BJ (cell line): ENCODE data around the gene PSMA3. TPM values are rescaled to one million over a fixed set of nuclear protein-coding genes. Genes with fewer than 3 reads are reported as not detected.

ENCODE experiments used
- CTCF ChIA-PET: fragments of 350-600 bp; formaldehyde crosslinking; extraction: SDS; loops from one replicate; lab custom pipeline; 2021; ENCODE audit warnings: antibody characterized with exemption, inconsistent platforms; lab: Yijun Ruan, JAX
- POLR2A ChIA-PET: fragments of 300-600 bp; sonication (Branson Sonifier 250); formaldehyde crosslinking; extraction: SDS; loops from one replicate; lab custom pipeline; 2021; ENCODE audit warnings: antibody characterized with exemption; lab: Charles Lee
- DNase-seq: peaks from one replicate; pipeline ENCODE4 v3.0.0-alpha.2; 2011; ENCODE audit warnings: low read depth
- H3K27me3 ChIP-seq: 2 replicates; pipeline ENCODE4 v1.6.0; 2011; ENCODE audit warnings: low read length; ENCODE audit not compliant: control insufficient read depth, insufficient read depth
- H3K36me3 ChIP-seq: 2 replicates; pipeline ENCODE4 v1.5.1; 2011; ENCODE audit warnings: low read length; ENCODE audit not compliant: control insufficient read depth, insufficient read depth
- H3K4me3 ChIP-seq: 2 replicates; pipeline ENCODE4 v1.5.1; 2011; ENCODE audit warnings: low read depth, mild to moderate bottlenecking, control low read depth, low read length
- polyA plus RNA-seq: library from polyadenylated mRNA; depleted of rRNA; stranded (reverse); fragments of >200 nt; gene quantifications from 2 replicates; pipeline ENCODE4 v1.2.3, GENCODE V29; 2011
- TF ChIP-seq, protein P1 (sequence below): IDR thresholded peaks from 2 replicates; pipeline ENCODE4 v1.5.1; 2011; ENCODE audit warnings: low read depth, mild to moderate bottlenecking, control low read depth, inconsistent platforms, low read length, moderate library complexity; ENCODE audit not compliant: insufficient read depth

PSMA3 gene
- polyA plus RNA-seq, 1 experiment = 129 TPM

DNA sequence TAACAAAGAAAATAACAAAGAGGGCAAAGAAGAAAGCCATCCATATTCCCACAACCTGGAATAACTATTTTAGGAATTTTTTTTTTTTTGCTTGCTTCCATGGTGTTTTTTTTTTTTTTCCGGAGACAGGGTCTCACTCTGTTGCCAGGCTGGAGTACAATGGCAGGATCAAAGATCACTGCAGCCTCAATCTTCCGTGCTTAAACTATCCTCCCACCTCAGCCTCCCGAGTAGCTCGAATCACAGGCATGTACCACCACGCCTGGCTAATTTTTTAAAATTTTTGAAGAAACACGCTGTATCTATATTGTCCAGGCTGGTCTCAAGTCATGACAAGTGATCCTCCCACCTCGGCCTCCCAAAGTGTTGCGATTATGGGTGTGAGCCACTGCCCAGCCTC, 33.5 kb downstream of the PSMA3 start:
- H3K36me3 ChIP-seq = 0 out of 2 replicates have a peak, but pooled peaks cover 1% of the 10 kb centered on the region

DNA sequence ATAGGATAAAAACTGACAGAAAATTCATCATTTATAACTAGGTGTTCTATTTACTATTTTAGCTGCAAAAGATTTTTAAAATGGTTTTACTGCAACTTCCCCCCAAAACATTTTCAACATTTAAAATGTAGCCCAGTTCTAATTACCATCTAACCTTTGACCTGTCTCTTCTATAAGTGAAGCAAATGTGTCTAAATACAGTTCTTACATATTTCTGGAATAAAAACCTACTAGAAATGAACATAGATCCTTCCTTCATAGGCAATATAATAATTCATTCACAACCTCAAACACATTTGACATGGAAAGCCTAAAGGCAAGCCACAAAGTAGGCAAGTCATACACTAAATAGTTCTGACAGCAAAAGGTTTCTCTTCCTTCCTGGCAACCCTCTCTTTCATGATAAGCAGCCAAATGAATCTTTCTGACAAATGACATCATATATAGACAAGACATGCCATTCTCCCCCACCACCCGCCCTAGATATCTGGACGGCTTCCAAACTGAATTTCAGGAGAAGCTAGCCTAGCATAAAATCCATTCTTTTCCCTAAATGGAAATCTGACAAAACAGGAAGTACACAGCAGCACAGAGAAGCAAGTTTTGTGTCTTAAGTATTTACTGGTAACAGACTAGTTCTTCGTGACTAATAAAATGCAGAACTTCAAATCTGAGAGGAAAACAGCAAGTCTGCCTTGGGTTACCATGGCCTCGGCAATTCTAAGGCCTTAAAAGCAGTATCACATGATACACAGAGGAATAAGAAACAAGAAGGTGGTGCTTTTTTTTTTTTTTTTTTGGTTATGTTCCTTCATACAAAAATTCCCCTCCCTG, 36.5 kb downstream of the PSMA3 start:
- no peaks in the 10 kb centered on the region for H3K27me3 ChIP-seq
- TF ChIP-seq, protein P1, sequence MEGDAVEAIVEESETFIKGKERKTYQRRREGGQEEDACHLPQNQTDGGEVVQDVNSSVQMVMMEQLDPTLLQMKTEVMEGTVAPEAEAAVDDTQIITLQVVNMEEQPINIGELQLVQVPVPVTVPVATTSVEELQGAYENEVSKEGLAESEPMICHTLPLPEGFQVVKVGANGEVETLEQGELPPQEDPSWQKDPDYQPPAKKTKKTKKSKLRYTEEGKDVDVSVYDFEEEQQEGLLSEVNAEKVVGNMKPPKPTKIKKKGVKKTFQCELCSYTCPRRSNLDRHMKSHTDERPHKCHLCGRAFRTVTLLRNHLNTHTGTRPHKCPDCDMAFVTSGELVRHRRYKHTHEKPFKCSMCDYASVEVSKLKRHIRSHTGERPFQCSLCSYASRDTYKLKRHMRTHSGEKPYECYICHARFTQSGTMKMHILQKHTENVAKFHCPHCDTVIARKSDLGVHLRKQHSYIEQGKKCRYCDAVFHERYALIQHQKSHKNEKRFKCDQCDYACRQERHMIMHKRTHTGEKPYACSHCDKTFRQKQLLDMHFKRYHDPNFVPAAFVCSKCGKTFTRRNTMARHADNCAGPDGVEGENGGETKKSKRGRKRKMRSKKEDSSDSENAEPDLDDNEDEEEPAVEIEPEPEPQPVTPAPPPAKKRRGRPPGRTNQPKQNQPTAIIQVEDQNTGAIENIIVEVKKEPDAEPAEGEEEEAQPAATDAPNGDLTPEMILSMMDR = no peak
- CTCF ChIA-PET = interaction anchor here (0.6 kb wide), 1 partner anchor 23 kb away, joined by 3 read pairs; no protein-coding TSS in a partner anchor
- peak; percentile 91 for DNase-seq
- peaks cover 3% of the 10 kb centered on the region; the same call in 1 of the 2 replicates for H3K36me3 ChIP-seq
- POLR2A ChIA-PET = interaction anchor here (0.7 kb wide), 1 partner anchor 11 kb away, joined by 6 read pairs; no protein-coding TSS in a partner anchor
- H3K4me3 ChIP-seq = no peak overlapping the region

More for the DNA sequence above, 33.5 kb downstream of the PSMA3 start:
- ChIA-PET POLR2A (no interaction called here), CTCF (no interaction called here)
- TF ChIP-seq, protein P1 = no peak
- Histone ChIP-seq H3K4me3 (no peak overlapping the region), H3K27me3 (no peaks in the 10 kb centered on the region)
- no peak for DNase-seq

DNA sequence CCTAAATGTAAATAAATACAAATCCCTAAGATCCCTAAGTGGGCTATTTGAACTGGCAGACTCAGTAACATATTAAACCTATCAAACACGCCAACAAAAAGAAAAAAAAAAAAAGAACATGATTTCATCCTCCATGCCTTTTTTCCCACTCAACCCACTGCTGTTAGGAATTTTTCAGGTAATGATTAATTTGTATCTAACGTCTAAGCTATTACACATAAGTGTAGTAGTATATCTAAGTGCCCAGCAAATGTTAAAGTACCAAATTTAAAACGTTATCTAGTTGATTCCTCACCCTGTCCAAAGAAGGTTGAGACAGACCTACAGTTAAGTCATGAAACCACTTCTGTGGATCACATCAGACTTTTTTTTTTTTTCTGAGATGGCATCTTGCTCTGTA, 37.3 kb downstream of the PSMA3 start:
- TF ChIP-seq, protein P1 = no peak
- Histone ChIP-seq H3K4me3 (no peak overlapping the region), H3K36me3 (peaks cover 3% of the 10 kb centered on the region; the same call in 1 of the 2 replicates), H3K27me3 (no peaks in the 10 kb centered on the region)
- no peak for DNase-seq
- CTCF ChIA-PET = interaction anchor here (0.6 kb wide), 1 partner anchor 23 kb away, joined by 3 read pairs; no protein-coding TSS in a partner anchor
- POLR2A ChIA-PET = no interaction called here

DNA sequence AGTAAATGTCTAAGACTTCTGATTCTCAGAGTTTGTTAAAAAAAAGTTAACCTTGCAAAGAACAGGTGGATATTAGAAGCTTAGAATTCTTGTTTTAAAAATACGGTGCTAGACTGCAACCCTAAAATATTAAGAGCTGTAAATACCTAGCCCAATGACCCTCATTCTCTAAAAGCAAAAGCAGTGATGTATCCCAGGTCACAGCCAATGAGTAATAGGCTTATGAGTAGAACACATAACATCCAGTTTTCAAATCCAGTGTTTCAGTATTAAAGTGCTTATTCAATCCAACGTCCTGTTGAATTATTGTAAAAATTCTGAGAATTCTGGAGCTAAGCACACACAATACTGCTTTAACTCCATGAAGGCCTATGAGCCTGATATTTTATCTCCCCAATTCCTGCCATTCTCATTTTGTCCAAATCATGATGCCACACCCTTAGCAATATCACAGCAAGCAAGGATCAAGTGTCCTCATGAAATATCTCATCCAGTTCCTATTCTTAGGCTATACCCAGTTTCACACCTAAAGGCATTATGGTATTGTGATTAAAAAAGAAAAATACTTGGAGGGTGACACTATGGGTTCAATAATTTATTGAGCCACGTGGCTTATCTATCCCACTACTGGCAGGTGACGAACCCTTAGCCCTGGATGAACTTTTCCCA, 38.4 kb downstream of the PSMA3 start:
- DNase-seq = no peak
- TF ChIP-seq, protein P1 = no peak
- peaks cover 2% of the 10 kb centered on the region; the same call in 1 of the 2 replicates for H3K36me3 ChIP-seq
- no peaks in the 10 kb centered on the region for H3K27me3 ChIP-seq
- no peak overlapping the region for H3K4me3 ChIP-seq
- ChIA-PET POLR2A (no interaction called here), CTCF (interaction anchor here (0.7 kb wide), 1 partner anchor 1078 kb away, joined by 3 read pairs; no protein-coding TSS in a partner anchor)

DNA sequence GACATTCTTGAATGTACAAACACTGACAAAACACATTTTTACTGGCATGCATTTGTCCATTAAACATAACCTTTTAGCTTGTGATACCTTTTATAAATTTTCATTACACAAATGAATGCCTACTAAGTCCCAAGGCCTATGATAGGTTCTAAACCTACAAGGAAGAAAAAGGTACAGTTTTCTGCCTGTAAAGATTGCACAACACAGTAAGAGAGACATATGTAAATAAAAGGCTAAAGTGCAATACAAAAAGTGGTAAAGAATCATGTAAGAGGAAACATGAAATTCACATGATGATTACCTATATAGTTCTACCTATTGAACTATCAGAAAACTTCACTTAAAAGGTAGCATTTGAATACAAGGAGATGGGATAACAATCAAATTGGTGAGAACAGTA, 39.1 kb downstream of the PSMA3 start:
- DNase-seq = no peak
- H3K36me3 ChIP-seq = peaks cover 2% of the 10 kb centered on the region; the same call in 1 of the 2 replicates
- TF ChIP-seq, protein P1 = no peak
- POLR2A ChIA-PET = no interaction called here
- CTCF ChIA-PET = interaction anchor here (0.7 kb wide), 1 partner anchor 1077 kb away, joined by 3 read pairs; no protein-coding TSS in a partner anchor
- H3K4me3 ChIP-seq = no peak overlapping the region
- H3K27me3 ChIP-seq = no peaks in the 10 kb centered on the region
